ENCODE data around the gene METTL25.

Gene METTL25

GRCh38 chr12:82408844-82409243, 50.5 kb downstream of the METTL25 start:
- no peak for DNase-seq

GRCh38 chr12:82411546-82412230, 53.4 kb downstream of the METTL25 start:
- DNase-seq = no peak

- DNase-seq = no peak
Observed at GRCh38 chr12:82412246-82412645, 53.9 kb downstream of the METTL25 start.

- no peak for DNase-seq
Observed at GRCh38 chr12:82414044-82414443, 55.7 kb downstream of the METTL25 start.

- no peak for DNase-seq
Observed at GRCh38 chr12:82414926-82415325, 56.6 kb downstream of the METTL25 start.

GRCh38 chr12:82415402-82415801, 57.1 kb downstream of the METTL25 start:
- no peak for DNase-seq

- no peak for DNase-seq
Observed at GRCh38 chr12:82425241-82425640, 66.9 kb downstream of the METTL25 start.

GRCh38 chr12:82426081-82426480, 67.8 kb downstream of the METTL25 start:
- no peak for DNase-seq

- no peak for DNase-seq
Observed at GRCh38 chr12:82426586-82426985, 68.3 kb downstream of the METTL25 start.

GRCh38 chr12:82430541-82431145, 72.3 kb downstream of the METTL25 start:
- DNase-seq = no peak

- no peak for DNase-seq
Observed at GRCh38 chr12:82434392-82434911, 76.1 kb downstream of the METTL25 start.

- DNase-seq = no peak
Observed at GRCh38 chr12:82436354-82436753, 78.0 kb downstream of the METTL25 start.

- DNase-seq = no peak
Observed at GRCh38 chr12:82437744-82438143, 79.4 kb downstream of the METTL25 start.

- no peak for DNase-seq
Observed at GRCh38 chr12:82438356-82438755, 80.0 kb downstream of the METTL25 start.

GRCh38 chr12:82440885-82441284, 82.6 kb downstream of the METTL25 start:
- DNase-seq = no peak

- DNase-seq = no peak
Observed at GRCh38 chr12:82448911-82449578, 90.7 kb downstream of the METTL25 start.

GRCh38 chr12:82456633-82457032, 98.3 kb downstream of the METTL25 start:
- DNase-seq = no peak

GRCh38 chr12:82458101-82458500, 99.8 kb downstream of the METTL25 start:
- no peak for DNase-seq

GRCh38 chr12:82461393-82461792, 103.1 kb downstream of the METTL25 start:
- no peak for DNase-seq

GRCh38 chr12:82461836-82462235, 103.5 kb downstream of the METTL25 start:
- no peak for DNase-seq

- DNase-seq = no peak
Observed at GRCh38 chr12:82468563-82468962, 110.2 kb downstream of the METTL25 start.

GRCh38 chr12:82470906-82471512, 112.7 kb downstream of the METTL25 start:
- DNase-seq = no peak

GRCh38 chr12:82473111-82473754, 114.9 kb downstream of the METTL25 start:
- no peak for DNase-seq

All from activated CD4-positive, alpha-beta T cell treated with anti-CD3 and anti-CD28 coated beads for 4 hours (primary cell).